K562 (cell line): ENCODE results near the gene INTS6L. TPM values are rescaled to one million over a fixed set of nuclear protein-coding genes. Genes with fewer than 3 reads are reported as not detected.

Experiments used
- ATAC-seq: fragments of 200-7000 bp; cut with Tn5 transposase; 3 replicates; pipeline ENCODE4 v1.9.1; 2020; ENCODE audit warnings: moderate library complexity
- BruUV-seq: library from RNA; stranded (reverse); fragments of 400-500 nt; replicated peaks from 2 replicates; lab custom pipeline; 2021; lab: Mats Ljungman, UMichigan
- CTCF ChIA-PET: fragments of 300-600 bp; formaldehyde crosslinking; extraction: SDS; loops from one replicate; lab custom pipeline; 2021; ENCODE audit warnings: low intra/inter-chr PET ratio; lab: Yijun Ruan, JAX
- POLR2A ChIA-PET: fragments of 300-600, 350-650 bp; sonication (Branson Sonifier 250); formaldehyde crosslinking; extraction: SDS; loops from one replicate; lab custom pipeline; 2021; ENCODE audit warnings: antibody characterized with exemption, inconsistent platforms; lab: Yijun Ruan, JAX
- DNase-seq, 4 experiments: peaks; one replicate each; pipeline versions ENCODE4 v3.0.0 to v3.0.0-alpha.2; 2011 to 2018; ENCODE audit warnings: low spot score in 3 of 4, mixed read lengths in 3 of 4; ENCODE audit errors: extremely low read depth in 1 of 4
- FAIRE-seq: peaks from 2 replicates; lab custom pipeline; 2011; peaks lifted over from hg19 to GRCh38; lab: Jason Lieb, UNC
- H2AFZ ChIP-seq: 2 replicates; pipeline ENCODE4 v1.6.0; 2011; ENCODE audit warnings: low read depth, low read length, control low read depth, inconsistent platforms
- H3K27ac ChIP-seq: fragments of 200-600 bp; 3 replicates; pipeline ENCODE4 v1.8.0; 2011; ENCODE audit warnings: low read depth, mild to moderate bottlenecking, control low read depth, inconsistent platforms, low read length, moderate library complexity, mixed read lengths; ENCODE audit errors: extremely low read depth
- H3K27me3 ChIP-seq, 2 experiments: fragments of 300-600 bp in 1 of 2; 2 replicates in 1 of 2; 3 replicates in 1 of 2; pipeline versions ENCODE4 v1.6.0 to v1.8.0; 2011; ENCODE audit warnings: inconsistent platforms in 2 of 2, low read length in 2 of 2, mild to moderate bottlenecking in 1 of 2, mixed read lengths in 1 of 2, moderate library complexity in 1 of 2; ENCODE audit not compliant: control insufficient read depth in 2 of 2, insufficient read depth in 2 of 2
- H3K36me3 ChIP-seq: fragments of 300-600 bp; 3 replicates; pipeline ENCODE4 v1.8.0; 2011; ENCODE audit warnings: mild to moderate bottlenecking, low read length, inconsistent platforms; ENCODE audit not compliant: control insufficient read depth, insufficient read depth
- H3K4me1 ChIP-seq, 2 experiments: fragments of 200-600 bp in 1 of 2; replicated peaks in 1 of 2; 2 replicates in 1 of 2; 3 replicates in 1 of 2; pipeline versions ENCODE4 v1.5.1 to v1.8.0; 2011; ENCODE audit warnings: inconsistent platforms in 2 of 2, low read length in 2 of 2, mild to moderate bottlenecking in 1 of 2, mixed read lengths in 1 of 2, moderate library complexity in 1 of 2; ENCODE audit not compliant: control insufficient read depth in 2 of 2, insufficient read depth in 2 of 2
- H3K4me2 ChIP-seq: 2 replicates; pipeline ENCODE4 v1.6.1; 2011; ENCODE audit warnings: low read length, control low read depth, inconsistent platforms, mixed read lengths; ENCODE audit not compliant: insufficient read depth
- H3K4me3 ChIP-seq: fragments of 200-600 bp; sonication (generic), shearing (Covaris generic); 2 replicates; pipeline ENCODE4 v1.5.1; 2016; ENCODE audit warnings: control low read depth, inconsistent platforms
- H3K79me2 ChIP-seq: fragments of 200-600 bp; 3 replicates; pipeline ENCODE4 v1.8.0; 2011; ENCODE audit warnings: low read length, inconsistent platforms; ENCODE audit not compliant: control insufficient read depth, insufficient read depth
- H3K9ac ChIP-seq, 2 experiments: 2 replicates each; pipeline versions ENCODE4 v1.6.0 to v1.6.1; 2011; ENCODE audit warnings: low read depth in 2 of 2, low read length in 2 of 2, control low read depth in 1 of 2, inconsistent platforms in 1 of 2, mild to moderate bottlenecking in 1 of 2, mixed read lengths in 1 of 2; ENCODE audit not compliant: insufficient read depth in 1 of 2
- H3K9me1 ChIP-seq: one replicate; pipeline ENCODE4 v1.6.0; 2011; ENCODE audit warnings: inconsistent platforms, mild to moderate bottlenecking, low read length, moderate library complexity; ENCODE audit not compliant: control insufficient read depth, insufficient read depth
- H3K9me3 ChIP-seq: replicated peaks from 2 replicates; pipeline ENCODE4 v1.5.1; 2011; ENCODE audit warnings: low read depth, low read length, inconsistent platforms; ENCODE audit not compliant: control insufficient read depth, insufficient read depth
- H4K20me1 ChIP-seq: replicated peaks from 2 replicates; pipeline ENCODE4 v1.6.1; 2011; ENCODE audit warnings: low read length, inconsistent platforms, mixed read lengths; ENCODE audit not compliant: control insufficient read depth, insufficient read depth
- CHD2 ChIP-seq: IDR thresholded peaks from 2 replicates; pipeline ENCODE4 v1.6.1; 2011; ENCODE audit warnings: low read depth, low read length
- CHD7 ChIP-seq: fragments of 200-600 bp; sonication (generic); IDR thresholded peaks from one replicate; pipeline ENCODE4 v1.6.1; 2012; ENCODE audit warnings: mild to moderate bottlenecking, low read depth, low read length, inconsistent platforms
- HMBOX1 ChIP-seq: sonication (generic); IDR thresholded peaks from 2 replicates; pipeline ENCODE4 v1.6.1; 2016
- STAT5A ChIP-seq: IDR thresholded peaks from 2 replicates; pipeline ENCODE4 v1.6.1; 2012; ENCODE audit warnings: low read length, inconsistent platforms, borderline replicate concordance
- TAL1 ChIP-seq: fragments of 450-650 bp; IDR thresholded peaks from 2 replicates; pipeline ENCODE4 v1.6.1; 2016; ENCODE audit warnings: mild to moderate bottlenecking
- WGBS: fragments of 100-300 bp; shearing (Covaris generic); methylation state at CpG from one replicate; pipeline ENCODE4 v1.1.6; 2016; ENCODE audit warnings: low coverage, mixed read lengths; ENCODE audit not compliant: insufficient coverage; ENCODE audit errors: missing lambda C conversion rate; 5-methylcytosine and 5-hydroxymethylcytosine counted together
- in situ Hi-C: fragments of 300-500 bp; cut with MboI; formaldehyde crosslinking; loops from 4 replicates; pipeline ENCODE4 v1.15.0; 2018; ENCODE audit warnings: inconsistent platforms, mixed read lengths
- intact Hi-C: fragments of 100-400 bp; cut with micrococcal nuclease; formaldehyde crosslinking; loops from 2 replicates; pipeline ENCODE4 v1.14.2; 2022
- polyA plus RNA-seq, 8 experiments: library from polyadenylated mRNA; depleted of rRNA in 4 of 8; stranded (reverse) in 5 of 8; unstranded in 3 of 8; fragments of >200 nt; fragmentation: Nextera tagmentation in 2 of 8; fragmentation: Illumina TruSeq in 1 of 8; extraction: Ambion mirVana in 2 of 8; extraction: Trizol in 1 of 8; gene quantifications; 2 replicates each; pipeline versions ENCODE4 v1.2.1 to v1.2.3, GENCODE V29; 2011 to 2014; ENCODE audit warnings: inconsistent platforms in 1 of 8, missing spikeins in 1 of 8
- total RNA-seq, 7 experiments: library from RNA; depleted of rRNA in 6 of 7; stranded (reverse); fragments of >200 nt in 6 of 7; fragmentation: Illumina TruSeq in 2 of 7; extraction: Trizol in 2 of 7; gene quantifications; 2 replicates each; pipeline versions ENCODE4 v1.2.1 to v1.2.3, GENCODE V29; 2011 to 2021; ENCODE audit warnings: low replicate concordance in 1 of 7

Gene INTS6L
- total and polyA plus RNA-seq, 9 of the 15 experiments (the other 6 are each of a cell fraction or from before 2014, with no cell fraction given), result 6.1 to 44.9 (median 21.9) TPM

GRCh38 chrX:135497736-135498135 lies 22.7 kb upstream of the INTS6L start:
- Histone ChIP-seq H3K27me3 (no peaks in the 10 kb centered on the region; a peak in 1 of 5 replicates), H2AFZ (no peak overlapping the region), H3K27ac (no peak overlapping the region), H3K4me1 (no peaks in the 10 kb centered on the region), H3K9me3 (no peaks in the 10 kb centered on the region), H3K36me3 (no peaks in the 10 kb centered on the region), H3K9ac (no peak overlapping the region), H3K9me1 (no peaks in the 10 kb centered on the region), H4K20me1 (no peaks in the 10 kb centered on the region; the same call in 1 of the 2 replicates), H3K4me2 (no peak overlapping the region)
- ATAC-seq (no peak), DNase-seq (no peak)
- POLR2A ChIA-PET, result no interaction called here
- in situ Hi-C loops (no loop called here), intact Hi-C loops (no loop called here)
- BruUV-seq, result no TSS peak
- 2% methylated on average over 5 of the region's 5 CpGs for WGBS
- TF ChIP-seq CHD2 (no peak), TAL1 (no peak), CHD7 (no peak), HMBOX1 (no peak), STAT5A (no peak)
- TF ChIP-seq, all 486 proteins: peak for 0
- Histone ChIP-seq H3K4me3 (no peak overlapping the region), H3K79me2 (no peaks in the 10 kb centered on the region)
- FAIRE-seq, result no peak
- CTCF ChIA-PET, result no interaction called here
